Glomerular endothelial cell (primary cell): ENCODE data around the gene CLOCK. TPM values are rescaled to one million over a fixed set of nuclear protein-coding genes. Genes with fewer than 3 reads are reported as not detected.
"Not testable (repeated sequence)": the region's sequence is repeated elsewhere in the genome, so short reads cannot be mapped to it uniquely, and the experiment has no call there.

ENCODE experiments used
- DNase-seq: peaks from one replicate; pipeline ENCODE4 v3.0.0-alpha.2; 2011; ENCODE audit warnings: low read depth, low spot score; ENCODE audit errors: extremely low read depth
- total RNA-seq: library from RNA; depleted of rRNA; stranded (reverse); fragments of >200 nt; gene quantifications from 2 replicates; pipeline ENCODE4 v1.2.3, GENCODE V29; 2015

The CLOCK gene
- total RNA-seq: 15.2 and 23.8 TPM in 2 replicates

GRCh38 chr4:55546756-55547465, at the start of gene CLOCK:
TSS of gene CLOCK (minus strand) at chr4:55546909. CDS start at chr4:55482785, 64,124 bp downstream.
- DNase-seq: no peak

GRCh38 chr4:55592014-55592413, 45.3 kb upstream of the CLOCK start, which contains the start of gene PDCL2:
TSS of gene PDCL2 (minus strand) at chr4:55592245. CDS start at chr4:55592109, 136 bp downstream.
- DNase-seq: no peak

- no peak for DNase-seq
Observed at GRCh38 chr4:55588160-55588559, 41.5 kb upstream of the CLOCK start.

- DNase-seq: not testable (repeated sequence)
Observed at GRCh38 chr4:55582773-55583172, 36.1 kb upstream of the CLOCK start.

DNA sequence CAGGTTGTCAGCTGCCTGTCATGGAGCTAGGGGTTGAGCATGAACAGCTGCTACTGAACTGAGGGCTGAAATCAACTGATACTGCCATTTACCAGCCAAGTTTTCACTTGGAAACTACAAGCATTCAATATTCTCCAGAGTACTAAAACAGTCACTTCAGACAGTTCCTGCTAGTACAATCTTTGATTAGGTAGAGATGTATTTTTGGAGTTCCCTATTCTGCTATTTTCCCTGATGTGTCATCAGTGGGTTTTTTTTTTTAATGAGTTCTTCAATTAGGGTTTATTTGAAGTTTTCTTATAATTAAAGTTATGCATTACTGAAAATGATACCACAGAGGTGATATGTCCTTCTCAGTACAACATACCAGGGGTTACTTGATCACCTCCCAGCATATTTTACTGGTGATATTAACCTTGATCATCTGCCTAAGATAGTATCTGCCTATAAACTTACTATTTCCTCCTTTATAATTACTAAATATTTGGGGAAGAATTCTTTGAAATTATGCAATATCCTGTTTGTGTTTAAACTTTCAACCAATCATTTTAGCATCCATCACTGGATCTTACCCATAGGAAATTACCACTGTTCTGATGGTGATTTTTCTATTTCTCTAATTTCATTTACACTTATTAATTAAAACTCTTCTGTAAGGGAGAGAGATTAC, 31.8 kb upstream of the CLOCK start:
- no peak for DNase-seq

DNA sequence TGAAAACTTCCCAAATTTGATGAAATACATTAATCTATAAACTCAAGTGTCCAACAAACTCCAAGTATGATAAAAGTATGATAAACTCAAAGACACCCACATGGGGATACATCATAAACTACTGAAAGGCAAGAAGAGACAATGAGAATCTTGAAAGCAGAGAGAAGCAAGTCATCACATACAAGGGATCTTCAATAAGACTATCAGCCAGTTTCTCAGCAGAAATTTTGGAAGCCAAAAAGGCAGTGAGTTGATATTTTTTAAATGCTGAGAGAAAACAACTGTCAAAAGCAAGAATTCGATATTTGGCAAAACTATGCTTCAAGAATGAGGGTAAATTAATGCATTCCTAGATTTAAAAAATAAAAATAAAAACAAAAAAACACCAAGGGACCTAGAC, 28.8 kb upstream of the CLOCK start:
- no peak for DNase-seq

DNA sequence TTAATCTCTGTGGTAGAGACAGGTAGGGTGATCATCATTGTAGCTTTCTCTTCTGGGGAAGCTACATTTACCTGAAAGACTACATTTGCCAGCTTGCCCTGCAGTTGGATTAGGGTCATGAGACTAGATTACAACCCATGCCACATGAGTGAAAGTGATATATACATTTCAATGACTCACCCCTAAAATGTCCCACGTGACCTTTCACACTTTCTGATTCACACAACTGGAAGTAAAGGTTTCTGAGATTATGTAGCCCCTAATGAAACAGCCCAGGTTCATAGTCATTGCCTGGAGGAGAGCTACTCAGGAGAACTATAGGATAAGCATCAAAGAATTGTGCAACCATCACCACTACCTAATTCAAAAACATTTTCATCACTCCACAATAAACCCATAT, 27.5 kb upstream of the CLOCK start:
- no peak for DNase-seq

- DNase-seq: no peak
Observed at GRCh38 chr4:55571806-55572205, 25.1 kb upstream of the CLOCK start.

DNA sequence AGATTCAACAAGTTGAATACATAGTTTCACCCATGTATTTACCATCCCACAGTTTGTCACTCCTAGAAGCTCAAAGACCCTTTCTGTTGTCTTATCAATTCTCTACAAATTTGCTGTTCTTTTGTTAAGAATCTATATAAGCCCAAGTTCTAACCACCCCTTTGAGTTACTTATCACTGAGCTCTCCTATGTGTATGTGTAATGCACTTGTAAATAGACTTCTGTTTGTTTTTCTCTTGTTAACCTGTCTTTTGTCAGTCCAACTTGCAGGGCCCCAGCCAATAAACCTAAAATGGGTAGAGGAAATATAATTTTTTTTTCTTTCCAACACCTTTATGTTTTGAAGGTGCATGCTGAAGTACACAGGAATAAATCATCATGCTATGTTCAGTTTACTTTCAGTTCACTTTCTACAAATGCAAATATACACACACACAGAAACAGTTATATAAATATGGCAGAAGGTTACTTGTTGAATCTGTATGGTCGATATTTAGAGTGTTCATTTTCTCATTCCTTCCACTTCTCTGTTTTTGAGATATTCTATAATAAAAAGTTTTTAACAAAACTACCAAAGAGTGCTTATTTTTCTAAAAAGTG, 22.3 kb upstream of the CLOCK start:
- DNase-seq: no peak

DNA sequence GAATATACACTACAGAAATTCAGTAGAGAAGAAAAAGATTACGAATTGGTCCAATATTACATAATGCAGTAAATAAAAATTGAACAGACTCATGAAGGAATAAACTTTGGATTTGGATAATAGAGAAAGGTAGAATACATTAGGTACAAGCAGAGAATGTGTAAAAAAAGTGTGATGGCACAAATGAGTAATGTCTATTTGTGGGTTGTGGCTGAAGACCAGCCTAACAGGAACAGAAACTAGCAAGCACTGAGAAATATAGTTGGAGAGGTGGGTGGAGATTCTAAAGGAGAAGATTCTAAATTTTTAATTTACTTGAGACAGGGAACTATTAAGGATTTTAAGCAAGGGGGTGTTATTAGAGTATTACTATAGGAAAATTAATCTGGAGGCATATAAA, 15.2 kb upstream of the CLOCK start:
- DNase-seq: no peak

- no peak for DNase-seq
Observed at GRCh38 chr4:55560096-55560495, 13.4 kb upstream of the CLOCK start.

- DNase-seq: no peak
Observed at GRCh38 chr4:55554453-55555030, 7.8 kb upstream of the CLOCK start.

DNA sequence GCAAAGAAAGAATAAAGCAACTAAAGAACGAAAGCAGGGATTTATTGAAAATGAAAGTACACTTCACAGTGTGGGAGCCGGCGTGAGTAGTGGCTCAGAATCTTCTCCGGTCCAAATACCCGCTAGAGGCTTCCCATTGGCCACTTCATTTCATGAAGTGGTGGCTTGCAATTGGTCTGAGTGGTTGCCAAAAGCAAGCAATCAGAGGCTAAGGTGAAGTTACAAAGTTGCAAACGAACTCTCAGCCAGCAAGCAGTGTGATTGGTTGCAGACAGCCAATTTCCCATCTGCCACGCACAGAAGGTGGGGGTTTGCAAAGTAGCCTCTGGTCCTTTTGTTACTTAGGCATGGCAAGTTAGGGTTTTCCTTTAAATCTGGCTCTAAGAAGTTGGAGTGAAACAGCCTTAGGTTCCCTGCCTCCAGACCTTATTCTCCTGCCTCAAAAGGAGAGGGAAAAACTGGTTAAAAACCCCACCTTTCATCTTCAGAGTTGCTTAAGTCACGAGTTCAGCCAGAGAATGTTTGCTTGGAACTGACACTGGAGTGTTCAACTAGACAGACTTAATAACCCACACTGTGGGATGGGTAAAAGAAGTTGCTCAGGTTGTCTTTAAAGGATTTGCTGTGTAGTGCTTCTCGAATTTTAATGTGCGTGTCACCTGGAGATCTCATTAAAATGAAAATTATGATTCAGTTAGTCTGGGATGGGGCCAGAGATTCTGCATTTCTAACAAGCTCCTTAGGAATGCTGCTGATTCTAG, 6.9 kb upstream of the CLOCK start:
- no peak for DNase-seq

GRCh38 chr4:55551964-55552363, 5.3 kb upstream of the CLOCK start:
- DNase-seq: not testable (repeated sequence)

DNA sequence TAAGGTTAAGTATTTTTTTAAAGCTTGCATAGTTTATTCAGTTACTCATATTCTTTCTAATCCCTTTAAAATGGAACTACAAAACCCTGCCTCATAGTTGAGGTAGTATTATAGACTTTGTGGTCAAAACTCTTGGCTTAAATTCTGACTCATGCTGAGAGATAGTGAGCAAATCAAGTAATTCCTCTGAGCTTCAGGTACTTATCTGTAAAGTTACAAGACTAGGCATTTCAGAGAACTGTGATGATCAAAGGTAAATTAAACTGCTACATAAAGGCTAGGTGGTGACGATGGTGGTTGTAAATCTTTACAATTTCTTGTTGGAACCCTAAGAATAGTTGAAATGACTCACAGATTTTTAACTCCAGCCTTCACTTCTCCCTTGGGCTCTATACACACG, 3.2 kb upstream of the CLOCK start:
- no peak for DNase-seq

DNA sequence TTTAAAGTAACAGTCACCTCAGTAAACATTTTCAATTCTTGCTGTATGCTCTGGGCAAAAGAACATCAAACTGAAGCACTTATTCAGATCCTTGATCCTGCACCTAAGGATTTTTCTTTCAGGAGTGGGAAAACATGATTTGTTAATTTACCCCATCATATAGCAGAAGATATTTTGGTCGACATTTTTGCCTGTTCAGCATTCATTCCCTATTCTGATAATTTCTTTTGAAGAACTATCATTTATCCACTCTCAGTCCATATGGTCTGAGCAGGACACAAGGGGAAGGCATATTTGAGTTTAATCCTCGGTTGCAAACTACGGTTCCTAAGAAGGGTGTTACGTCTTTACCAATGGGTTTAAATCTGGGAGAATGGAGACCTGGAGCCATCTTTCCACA, 1.2 kb upstream of the CLOCK start:
- DNase-seq: no peak

DNA sequence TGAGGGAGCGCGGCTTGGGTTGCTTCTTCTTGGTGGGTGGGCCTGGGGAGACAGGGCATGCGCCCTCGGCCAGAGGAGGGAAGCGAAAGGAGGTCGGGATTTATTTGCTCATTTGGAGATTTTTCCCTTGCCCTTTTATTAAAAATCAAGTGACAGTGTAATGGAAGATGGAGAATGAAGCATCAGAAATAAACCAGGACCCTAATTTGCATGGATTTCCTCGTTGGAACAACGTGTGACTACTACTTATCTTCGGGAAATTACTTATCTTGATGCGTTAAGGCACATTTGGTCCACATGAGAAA, 709 bp upstream of the CLOCK start:
- DNase-seq: no peak

DNA sequence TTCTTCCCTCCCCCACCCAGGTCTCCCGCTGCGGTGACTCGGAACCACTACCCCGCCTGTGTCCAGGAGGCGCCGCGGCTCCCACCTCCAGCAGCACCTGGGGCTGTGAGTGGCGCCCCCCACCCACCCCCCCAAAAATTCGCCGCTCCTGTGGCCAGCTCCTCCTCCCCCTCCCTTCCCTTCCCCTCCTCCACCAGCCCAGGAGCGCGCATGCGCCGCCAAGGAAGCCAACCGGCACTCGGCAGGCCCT, 278 bp downstream of the CLOCK start:
- DNase-seq: no peak

DNA sequence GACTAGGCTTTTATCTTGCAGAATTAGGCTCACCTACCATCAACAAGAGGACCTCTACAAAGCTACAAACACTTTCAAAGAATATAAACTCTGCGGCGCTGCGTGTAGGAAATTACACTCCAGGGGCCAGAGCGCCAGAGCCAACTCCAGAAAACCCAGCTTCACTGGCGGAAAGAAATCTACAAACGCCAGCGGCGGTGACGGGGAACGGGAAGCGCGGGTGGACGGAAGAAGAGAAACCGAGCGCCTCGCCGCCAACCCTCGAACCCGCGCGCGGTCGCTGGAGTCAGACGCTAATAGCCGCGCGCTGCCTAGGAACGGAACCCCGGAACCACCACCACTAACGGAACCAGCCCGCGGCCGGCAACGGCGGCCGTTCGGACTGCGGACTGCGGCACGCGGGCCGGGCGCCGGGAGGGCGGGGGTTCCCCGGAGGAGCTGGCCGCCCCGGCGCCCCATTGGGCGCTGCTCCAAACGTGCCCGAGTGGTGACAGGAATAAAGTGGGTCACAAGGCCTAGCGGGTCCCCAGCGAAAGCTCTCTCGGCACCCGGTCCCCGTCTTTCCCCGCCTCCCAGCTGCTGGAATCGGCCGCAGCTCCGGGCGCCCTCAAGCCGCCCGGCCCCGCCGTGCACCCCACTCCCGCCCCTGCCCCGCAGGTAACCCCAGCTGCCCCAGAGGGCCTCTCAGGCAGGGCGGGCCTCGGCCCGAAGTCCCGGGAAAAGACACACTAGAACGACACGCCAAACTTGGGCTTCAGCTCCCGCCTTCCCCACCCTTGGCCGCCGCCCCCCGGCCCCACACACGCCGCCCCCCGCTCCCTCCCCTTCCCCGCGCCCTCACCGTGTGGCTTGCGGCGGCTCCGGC, 836 bp downstream of the CLOCK start:
- DNase-seq: no peak

DNA sequence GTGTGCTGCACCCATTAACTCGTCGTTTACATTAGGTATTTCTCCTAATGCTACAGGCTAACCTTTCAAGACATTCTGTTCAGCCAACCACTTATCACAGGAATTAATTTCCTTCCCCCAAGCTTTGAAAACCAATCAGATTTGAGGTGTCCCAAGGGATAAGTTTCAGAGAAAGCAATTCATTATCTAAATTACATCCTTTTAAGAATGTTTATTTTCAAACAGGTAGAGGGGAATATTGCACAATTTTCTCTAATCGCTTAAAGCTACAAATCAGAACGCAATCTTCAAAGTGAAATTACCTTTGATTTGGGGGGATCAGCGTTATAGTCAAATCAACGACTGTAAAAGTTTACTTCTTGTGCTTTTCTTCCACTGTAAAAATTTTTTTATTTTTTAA, 1.6 kb downstream of the CLOCK start:
- no peak for DNase-seq
